ENCODE results near the gene STATH.
"Not testable (repeated sequence)": the region's sequence is repeated elsewhere in the genome, so short reads cannot be mapped to it uniquely, and the experiment has no call there.

Gene STATH, protein sequence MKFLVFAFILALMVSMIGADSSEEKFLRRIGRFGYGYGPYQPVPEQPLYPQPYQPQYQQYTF

DNA sequence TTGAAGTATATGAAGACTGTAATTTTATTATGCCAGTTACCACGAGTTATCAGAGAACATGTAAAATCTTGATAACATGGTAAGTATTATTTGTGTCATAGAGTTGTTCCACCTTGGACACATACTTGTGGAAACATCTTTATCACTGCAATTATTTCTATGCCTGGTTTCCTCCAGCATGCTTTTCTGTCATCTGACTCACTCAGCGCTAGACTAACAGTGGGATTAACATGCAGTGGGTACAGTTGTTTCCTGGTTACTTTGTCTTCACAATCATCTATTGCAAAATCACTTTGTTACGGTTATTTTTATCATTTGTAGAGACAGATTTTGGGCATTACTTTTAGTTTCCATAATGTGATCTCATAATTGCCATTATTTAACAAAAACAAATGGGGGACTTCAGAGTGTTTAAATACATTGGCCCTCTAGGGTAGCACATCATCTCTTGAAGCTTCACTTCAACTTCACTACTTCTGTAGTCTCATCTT, at the start of gene STATH:
TSS of gene STATH (plus strand) at position 441 of the 491 bp plus-strand sequence. CDS start 2,472 bp downstream, outside the sequence.
- no peak for DNase-seq (ENCODE audit: low spot score)

DNA sequence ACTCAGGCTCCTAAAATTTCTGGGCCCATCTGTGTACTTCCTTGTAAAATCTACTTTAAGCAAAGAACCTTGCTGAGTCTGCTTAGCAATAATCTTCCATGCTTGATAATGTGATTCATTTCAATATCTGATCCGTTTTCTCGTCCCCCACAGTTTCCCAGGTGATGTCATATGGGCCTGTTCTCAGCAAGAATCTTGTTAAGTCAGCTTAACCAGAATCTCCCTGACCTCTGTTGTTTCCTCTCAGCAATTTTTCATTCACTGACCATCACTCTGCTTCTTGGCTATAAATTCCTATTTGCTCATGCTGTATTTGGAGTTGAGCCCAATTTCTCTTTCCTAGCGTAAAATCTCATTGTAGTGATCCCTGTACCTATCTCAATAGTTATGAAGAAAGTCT, 44.2 kb upstream of the STATH start:
- no peak for DNase-seq (ENCODE audit: low spot score)

DNA sequence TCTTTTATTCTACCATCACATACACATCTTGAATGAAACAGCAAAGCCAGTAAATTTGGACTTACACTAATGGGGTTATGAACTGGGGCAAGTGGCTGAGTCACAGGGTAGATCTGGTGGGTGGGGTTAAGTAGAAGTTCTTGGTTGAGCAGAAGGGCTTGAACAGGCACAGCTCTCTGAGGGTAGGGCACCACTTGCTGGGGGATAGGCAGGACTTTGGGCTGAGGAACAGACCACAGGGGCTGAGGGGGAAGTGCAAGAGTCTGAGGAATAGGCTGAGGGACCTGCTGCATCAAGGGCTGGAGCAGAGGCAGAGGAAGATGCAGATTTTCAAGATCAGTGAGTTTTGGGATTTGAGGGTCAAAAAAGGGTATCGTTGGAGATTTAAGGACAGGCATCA, 38.6 kb upstream of the STATH start:
- no peak for DNase-seq (ENCODE audit: low spot score)

DNA sequence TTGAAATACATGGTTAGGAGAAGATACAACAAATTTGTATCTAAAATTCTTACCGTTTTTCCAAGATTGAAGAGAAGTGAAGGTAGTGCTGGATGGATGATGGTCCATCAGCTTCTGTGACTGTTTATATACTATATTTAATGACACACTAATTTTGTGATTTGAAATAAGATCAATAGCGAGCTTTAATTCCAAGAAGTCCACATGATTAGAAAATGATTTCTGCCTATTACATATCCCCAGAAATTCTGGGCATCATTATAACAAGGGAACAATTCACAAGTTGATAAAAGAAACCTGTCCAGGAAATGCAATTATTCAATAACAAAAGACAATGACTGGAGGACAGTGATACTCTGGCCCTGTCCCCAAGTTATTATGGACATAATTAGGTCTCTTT, 30.1 kb upstream of the STATH start, which contains the start of gene CSN2:
TSS of gene CSN2 (minus strand) at position 101 of the 400 bp plus-strand sequence. CDS start 4,733 bp downstream, outside the sequence.
- no peak for DNase-seq (ENCODE audit: low spot score)

DNA sequence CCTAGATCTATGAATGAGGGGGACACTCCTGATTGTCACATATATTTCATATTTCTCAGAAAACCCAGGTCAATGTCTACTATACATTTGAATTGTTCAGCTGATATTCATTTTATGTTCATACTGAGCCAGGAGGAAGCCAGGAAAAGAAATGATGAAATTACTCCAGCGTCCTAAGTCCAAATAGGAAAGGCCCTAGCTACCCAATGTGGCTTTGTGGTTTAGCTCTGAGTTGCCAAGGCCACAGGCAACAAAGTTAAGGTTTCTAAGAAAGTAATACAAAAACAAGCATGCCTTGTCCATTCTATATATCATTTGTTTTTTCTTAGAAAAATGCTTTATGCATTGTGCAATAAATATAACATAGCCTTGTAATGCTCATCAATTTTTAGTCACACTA, 25.7 kb upstream of the STATH start:
- no peak for DNase-seq (ENCODE audit: low spot score)

DNA sequence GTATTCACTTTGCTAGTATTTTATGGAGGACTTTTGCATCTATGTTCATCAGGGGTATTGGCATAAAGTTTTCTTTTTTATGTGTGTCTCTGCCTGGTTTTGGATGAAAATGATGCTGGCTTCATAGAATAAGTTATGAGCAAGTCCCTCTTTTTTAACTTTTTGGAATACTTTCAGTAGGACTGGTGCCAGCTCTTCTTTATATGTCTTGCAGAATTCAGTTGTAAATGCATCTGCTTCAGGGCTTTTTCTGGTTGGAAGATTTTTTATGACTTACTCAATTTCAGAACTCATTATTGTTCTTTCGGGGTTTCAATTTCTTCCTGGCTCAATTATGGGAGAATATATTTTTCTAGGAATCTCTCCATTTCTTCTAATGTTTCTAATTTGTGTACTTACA, 21.1 kb upstream of the STATH start:
- DNase-seq (ENCODE audit: low spot score), result no peak

DNA sequence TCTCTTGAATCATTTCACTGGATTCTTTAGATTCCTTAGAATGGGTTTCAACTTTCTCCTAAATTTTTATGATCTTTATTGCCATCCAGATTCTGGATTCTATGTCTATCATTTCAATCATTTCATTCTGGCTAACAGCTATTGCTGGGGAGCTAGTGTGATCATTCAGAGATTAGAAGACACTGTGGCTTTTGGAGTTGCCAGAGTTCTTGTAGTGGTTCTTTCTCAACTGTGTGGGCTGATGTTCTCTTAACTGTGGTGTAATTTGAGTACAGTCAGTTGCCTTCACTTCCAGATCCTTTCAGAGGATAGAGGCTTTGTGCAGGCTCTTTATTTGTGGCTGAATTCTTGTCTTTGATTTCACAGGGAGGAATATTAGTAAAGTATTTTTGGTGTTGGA, 18.2 kb upstream of the STATH start:
- DNase-seq (ENCODE audit: low spot score), result no peak

DNA sequence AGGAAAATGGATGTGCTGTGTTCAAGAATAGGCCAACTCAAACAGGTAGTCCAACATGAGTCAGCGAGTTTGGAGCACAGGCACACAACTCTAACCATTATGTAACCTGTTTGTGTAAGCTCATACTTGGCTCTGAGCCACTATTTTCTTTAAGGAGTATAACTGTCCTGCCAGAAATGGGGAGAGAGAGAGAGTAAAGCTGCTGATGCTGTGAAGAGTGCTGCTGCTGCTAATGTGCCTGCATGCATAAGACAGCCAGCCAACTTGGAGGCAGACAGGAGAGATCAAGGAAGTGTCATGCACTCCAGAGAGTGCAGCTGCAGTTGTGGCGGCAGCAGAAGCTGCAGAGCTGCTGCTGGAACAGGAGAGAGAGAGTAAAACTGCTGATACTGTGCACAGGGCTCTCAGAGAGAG, 11.7 kb upstream of the STATH start:
- no peak for DNase-seq (ENCODE audit: low spot score)

DNA sequence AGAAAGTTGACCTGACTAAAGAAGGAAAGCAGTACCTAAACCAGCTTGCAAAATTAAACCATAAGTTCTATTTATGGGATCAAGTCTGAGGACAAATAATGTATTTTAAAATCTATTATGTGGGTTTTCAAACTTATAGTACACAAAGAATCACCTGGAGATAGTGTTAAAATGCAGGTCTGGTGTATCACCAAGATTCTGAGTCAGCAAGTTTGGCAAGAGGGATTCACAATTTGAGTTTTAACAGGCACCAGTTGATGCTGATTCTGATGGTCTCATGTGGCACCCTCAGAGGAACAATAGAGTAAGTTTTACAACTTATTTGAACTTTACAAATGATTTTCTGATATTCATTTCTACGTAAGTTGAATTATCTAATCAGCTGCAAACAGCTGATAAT, 9.1 kb upstream of the STATH start:
- no peak for DNase-seq (ENCODE audit: low spot score)

DNA sequence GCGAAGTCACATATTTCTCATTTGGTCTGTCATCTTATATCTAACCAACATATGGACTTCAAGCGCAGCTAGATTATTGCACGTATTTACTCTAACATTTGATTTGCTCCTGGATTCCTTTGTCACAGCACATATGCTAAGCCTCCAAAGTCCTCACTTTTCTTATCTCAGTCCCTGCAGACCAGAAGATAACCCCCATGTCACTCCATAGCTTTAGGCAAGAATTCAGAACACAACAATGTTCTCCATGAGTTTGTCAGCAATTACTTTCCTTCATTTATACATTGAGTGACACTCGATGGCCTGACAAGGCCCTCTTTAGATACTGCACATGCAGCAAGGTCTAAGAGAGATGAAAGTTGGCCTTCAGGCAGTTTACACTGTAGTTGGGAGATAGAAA, 4.8 kb upstream of the STATH start:
- no peak for DNase-seq (ENCODE audit: low spot score)

DNA sequence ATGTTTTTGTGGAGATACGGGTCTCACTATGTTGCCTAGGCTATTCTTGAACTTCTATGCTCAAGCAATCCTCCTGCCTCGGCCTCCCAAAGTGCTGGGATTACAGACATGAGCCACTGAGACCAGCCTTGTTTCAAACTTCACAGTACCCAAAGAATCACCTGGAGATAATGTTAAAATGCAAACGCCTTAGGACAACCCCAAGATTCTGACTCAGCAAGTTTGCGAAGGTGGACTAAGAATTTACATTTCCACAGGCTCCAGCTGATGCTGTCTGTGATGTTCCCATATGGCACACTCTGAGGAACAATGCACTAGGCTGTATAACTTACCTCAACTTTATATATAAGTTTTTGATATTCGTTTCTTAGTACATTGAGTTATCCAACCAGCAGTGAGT, 984 bp upstream of the STATH start:
- DNase-seq (ENCODE audit: low spot score), result no peak

DNA sequence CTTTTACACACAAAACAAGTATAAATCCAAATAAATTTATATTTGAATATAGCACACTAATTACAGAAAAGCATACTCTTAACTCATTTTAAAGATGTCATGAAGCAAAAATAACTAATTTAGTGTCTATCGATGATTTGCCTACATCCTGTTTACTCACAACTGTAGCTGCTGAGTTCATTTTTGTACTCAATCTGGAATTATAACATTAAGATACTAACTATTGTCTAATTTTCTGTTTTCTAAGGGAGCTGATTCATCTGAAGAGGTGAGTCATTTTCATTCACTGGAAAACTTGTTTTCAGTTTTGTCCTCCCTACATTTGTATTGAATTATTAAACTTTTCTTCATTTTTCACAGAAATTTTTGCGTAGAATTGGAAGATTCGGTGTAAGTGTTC, 3.7 kb downstream of the STATH start:
- no peak for DNase-seq (ENCODE audit: low spot score)

DNA sequence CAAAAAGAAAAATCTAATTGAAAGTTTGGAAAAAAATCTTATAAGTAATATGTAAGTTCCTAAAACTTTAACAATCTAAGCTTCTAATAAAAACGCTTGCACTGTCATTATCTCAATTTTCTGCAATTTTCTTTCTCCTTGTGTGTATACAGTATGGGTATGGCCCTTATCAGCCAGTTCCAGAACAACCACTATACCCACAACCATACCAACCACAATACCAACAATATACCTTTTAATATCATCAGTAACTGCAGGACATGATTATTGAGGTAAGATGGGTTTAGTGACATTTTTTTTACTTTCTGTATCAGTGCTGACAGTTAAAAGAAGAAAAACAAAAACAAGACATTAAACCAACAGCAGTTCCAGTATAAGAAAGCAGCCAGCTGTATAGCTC, 4.9 kb downstream of the STATH start:
- DNase-seq (ENCODE audit: low spot score), result no peak

DNA sequence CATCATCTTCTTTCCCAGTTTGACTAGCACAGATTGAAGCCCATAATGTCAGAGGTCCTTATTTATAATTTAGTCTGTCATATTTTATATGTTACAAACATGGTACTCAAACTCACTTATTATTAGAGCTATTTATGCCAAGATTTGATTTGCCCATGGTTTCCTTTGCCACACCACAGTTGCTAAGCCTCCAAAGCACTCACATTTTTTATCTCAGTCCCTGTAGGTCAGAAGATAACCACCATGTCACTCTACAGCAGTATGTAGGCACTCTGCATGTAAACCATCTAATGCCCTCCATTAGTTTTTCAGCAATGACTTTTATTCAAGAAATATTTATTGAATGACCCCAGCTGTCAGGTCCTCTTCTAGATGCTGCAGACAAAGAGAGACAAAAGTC, 6.7 kb downstream of the STATH start:
- DNase-seq (ENCODE audit: low spot score), result no peak

DNA sequence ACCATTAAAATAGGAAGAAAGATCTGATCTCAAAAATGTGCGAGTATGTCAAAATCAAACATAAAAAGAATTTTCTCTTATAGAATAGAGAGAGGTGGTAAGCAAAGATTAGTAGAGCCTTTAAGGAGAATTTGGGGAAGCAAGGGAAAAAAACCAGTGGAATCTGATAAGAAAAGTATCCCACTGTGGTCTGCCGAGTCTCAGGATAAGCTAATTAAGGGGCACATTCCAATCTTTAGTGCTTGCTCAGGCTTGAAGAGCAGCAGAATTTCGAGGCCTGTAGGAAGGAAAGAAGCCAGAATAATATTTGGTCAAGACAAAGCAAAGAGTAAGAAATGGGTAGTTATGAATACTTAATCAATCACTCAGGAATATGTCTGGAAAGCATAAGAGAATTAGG, 13.0 kb downstream of the STATH start:
- no peak for DNase-seq (ENCODE audit: low spot score)

DNA sequence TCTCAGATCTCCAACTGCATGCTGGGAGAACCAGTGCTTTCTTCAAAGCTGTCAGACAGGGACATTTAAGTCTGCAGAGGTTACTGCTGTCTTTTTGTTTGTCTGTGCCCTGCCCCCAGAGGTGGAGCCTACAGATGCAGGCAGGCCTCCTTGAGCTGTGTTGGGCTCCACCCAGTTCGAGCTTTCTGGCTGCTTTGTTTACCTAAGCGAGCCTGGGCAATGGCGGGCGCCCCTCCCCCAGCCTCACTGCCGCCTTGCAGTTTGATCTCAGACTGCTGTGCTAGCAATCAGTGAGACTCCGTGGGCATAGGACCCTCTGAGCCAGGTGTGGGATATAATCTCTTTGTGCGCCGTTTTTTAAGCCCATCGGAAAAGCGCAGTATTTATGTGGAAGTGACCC, 23.2 kb downstream of the STATH start:
- not testable (repeated sequence) for DNase-seq (ENCODE audit: low spot score)

DNA sequence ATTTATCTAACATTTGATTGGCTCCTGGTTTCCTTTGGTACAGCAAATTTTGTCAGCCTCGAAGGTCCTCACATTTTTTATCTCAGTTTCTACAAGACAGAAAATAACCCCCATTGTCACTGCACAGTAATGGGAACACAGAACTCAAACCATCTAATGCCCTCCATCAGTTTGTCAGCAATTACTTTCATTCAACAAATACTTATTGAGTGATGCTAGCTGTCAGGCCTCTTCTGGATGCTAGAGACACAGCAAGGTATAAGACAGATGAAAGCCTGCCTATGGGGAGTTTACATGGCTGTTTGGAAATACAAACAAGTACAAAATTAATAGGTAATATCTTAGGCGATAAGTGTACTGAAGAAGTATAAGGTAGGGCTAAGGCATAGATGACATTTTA, 27.5 kb downstream of the STATH start:
- no peak for DNase-seq (ENCODE audit: low spot score)

DNA sequence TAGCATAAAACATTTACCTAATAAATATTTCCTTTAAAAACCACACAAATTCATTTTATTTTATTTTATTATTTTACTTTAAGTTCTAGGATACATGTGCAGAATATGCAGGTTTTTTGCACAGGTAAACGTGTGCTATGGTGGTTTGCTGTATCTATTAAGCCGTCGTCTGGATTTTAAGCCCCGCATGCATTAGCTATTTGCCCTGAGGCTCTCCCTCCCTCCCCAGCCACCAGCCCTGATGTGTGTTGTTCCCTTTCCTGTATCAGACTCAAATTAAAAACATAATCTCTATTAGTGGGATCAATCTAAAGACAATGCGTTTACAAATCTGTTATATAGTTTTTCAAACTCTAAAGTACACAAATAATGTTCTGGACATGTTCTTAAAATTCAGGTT, 31.2 kb downstream of the STATH start:
- no peak for DNase-seq (ENCODE audit: low spot score)

DNA sequence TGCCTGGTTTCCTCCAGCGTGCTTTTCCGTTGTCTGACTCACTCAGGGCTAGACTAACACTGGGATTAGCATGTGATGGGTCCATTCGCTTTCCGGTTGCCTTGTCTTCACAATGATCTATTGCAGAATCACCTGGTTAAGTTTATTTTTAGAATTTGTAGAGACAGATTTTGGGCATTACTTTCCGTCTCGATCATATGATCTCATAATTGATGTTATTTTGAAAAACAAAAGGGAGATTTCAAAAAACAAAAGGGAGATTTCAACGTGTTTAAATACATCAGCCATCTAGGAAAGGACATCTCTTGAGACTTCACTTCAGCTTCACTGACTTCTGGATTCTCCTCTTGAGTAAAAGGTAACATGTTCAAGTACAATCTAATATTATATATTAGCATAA, 32.4 kb downstream of the STATH start, which contains the start of gene HTN3:
TSS of gene HTN3 (plus strand) at position 301 of the 400 bp plus-strand sequence. CDS start 2,282 bp downstream, outside the sequence.
- not testable (repeated sequence) for DNase-seq (ENCODE audit: low spot score)

DNA sequence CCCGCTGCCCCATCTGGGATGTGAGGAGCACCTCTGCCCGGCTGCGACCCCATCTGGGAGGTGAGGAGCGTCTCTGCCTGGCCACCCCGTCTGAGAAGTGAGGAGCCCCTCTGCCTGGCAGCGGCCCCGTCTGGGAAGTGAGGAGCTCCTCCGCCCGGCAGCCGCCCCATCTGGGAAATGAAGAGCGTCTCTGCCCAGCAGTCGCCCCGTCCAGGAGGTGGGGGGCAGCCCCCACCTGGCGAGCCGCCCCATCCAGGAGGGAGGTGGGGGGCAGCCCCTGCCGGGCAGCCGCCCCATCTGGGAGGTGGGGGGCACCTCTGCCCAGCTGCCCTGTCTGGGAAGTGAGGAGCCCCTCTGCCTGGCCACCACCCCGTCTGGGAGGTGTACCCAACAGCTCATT, 41.8 kb downstream of the STATH start:
- DNase-seq (ENCODE audit: low spot score), result not testable (repeated sequence)

DNA sequence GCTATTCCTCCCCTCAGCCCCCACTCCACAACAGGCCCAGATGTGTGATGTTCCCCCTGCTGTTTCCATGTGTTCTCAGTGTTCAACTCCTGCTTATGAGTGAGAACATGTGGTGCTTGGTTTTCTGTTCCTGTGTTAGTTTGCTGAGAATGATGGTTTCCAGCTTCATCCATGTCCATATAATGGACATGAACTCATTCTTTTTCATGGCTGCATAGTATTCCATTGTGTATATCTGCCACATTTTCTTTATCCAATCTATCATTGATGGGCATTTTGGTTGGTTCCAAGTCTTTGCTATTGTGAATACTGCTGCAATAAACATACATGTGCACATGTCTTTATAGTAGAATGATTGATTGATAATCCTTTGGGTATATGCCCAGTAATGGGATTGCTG, 44.2 kb downstream of the STATH start:
- not testable (repeated sequence) for DNase-seq (ENCODE audit: low spot score)

DNA sequence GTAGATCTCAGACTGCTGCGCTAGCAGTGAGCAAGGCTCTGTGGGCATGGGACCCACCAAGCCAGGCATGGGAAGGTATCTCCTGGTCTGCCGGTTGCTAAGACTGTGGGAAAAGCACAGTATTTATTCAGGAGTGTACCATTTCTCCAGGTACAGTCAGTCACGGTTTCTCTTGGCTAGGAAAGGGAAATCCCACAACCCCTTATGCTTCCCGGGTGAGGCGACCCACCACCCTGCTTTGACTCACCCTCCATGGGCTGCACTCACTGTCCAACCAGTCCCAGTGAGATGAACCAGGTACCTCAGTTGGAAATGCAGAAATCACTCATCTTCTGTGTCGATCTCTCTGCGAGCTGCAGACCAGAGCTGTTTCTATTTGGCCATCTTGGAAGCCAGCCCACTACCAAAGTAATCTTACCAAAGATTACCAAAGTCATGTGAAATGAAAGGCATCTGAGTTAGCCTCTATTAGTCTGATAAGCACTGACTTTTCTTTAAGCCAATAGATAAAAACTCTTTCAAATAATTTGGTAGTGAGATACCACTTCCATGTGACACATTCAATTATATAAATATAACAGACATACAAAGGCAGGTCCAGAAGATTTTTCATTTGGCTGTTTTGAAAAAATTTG, 46.0 kb downstream of the STATH start:
- no peak for DNase-seq (ENCODE audit: low spot score)

DNA sequence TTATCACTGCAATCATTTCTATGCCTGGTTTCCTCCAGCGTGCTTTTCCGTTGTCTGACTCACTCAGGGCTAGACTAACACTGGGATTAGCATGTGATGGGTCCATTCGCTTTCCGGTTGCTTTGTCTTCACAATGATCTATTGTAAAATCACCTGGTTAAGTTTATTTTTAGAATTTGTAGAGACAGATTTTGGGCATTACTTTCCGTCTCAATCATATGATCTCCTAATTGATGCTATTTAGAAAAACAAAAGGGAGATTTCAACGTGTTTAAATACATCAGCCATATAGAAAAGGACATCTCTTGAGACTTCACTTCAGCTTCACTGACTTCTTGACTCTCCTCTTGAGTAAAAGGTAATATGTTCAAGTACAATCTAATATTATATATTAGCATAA, 54.4 kb downstream of the STATH start, which contains the start of gene HTN1:
TSS of gene HTN1 (plus strand) at position 301 of the 400 bp plus-strand sequence. CDS start 2,639 bp downstream, outside the sequence.
- DNase-seq (ENCODE audit: low spot score), result not testable (repeated sequence)
